Measurements from ENCODE around the gene UCK1. TPM values are rescaled to one million over a fixed set of nuclear protein-coding genes. Genes with fewer than 3 reads are reported as not detected.

The UCK1 gene
- total and polyA plus RNA-seq, 2 of the 13 experiments (the other 11 are each of a cell fraction or from before 2014, with no cell fraction given): 11.0 to 24.1 TPM

GRCh38 chr9:131502781-131503625 is 28.1 kb downstream of the UCK1 start, which contains the start of gene POMT1 (continued):
- TF ChIP-seq UBTF (CRISPR knock-in tag; IDR thresholded peaks at IDR 0.05): peak; percentile 91
- 0 out of 2 replicates have a peak, but pooled peaks have one; percentile 15 for TF ChIP-seq SP2 (CRISPR knock-in tag; IDR thresholded peaks at IDR 0.05)
- TF ChIP-seq GFI1 (CRISPR knock-in tag; IDR thresholded peaks at IDR 0.05; ENCODE audit: borderline replicate concordance): peak; percentile 76
- TF ChIP-seq HOXA5 (CRISPR knock-in tag; IDR thresholded peaks at IDR 0.05): no peak
- peak; percentile 92 for TF ChIP-seq HDAC1 (CRISPR knock-in tag; IDR thresholded peaks at IDR 0.05)
- peak; percentile 72; the same call in 1 of the 2 replicates for TF ChIP-seq IRF9 (CRISPR knock-in tag; IDR thresholded peaks at IDR 0.05; ENCODE audit: borderline replicate concordance)
- peak; percentile 61; the same call in 1 of the 2 replicates for TF ChIP-seq MYC (CRISPR knock-in tag; IDR thresholded peaks at IDR 0.05; ENCODE audit: borderline replicate concordance)
- TF ChIP-seq ZBTB33 (CRISPR knock-in tag; IDR thresholded peaks at IDR 0.05): 0 out of 2 replicates have a peak, but pooled peaks have one; percentile 40
- TF ChIP-seq RARA (CRISPR knock-in tag; IDR thresholded peaks at IDR 0.05): no peak; the same call in 1 of the 2 replicates
- no peak for TF ChIP-seq ATRX (CRISPR knock-in tag; IDR thresholded peaks at IDR 0.05; ENCODE audit: borderline replicate concordance)
- peak; percentile 53; the same call in 1 of the 2 replicates for TF ChIP-seq FOXC1 (CRISPR knock-in tag; IDR thresholded peaks at IDR 0.05; ENCODE audit: borderline replicate concordance)
- TF ChIP-seq POLR2AphosphoS2 (IDR thresholded peaks at IDR 0.05; ENCODE audit: low read depth, low read length): peak; percentile 95
- TF ChIP-seq HNF1A (IDR thresholded peaks at IDR 0.05; ENCODE audit: low read depth): no peak
- peak; percentile 70 for TF ChIP-seq HNF1A (CRISPR knock-in tag; IDR thresholded peaks at IDR 0.05; ENCODE audit: borderline replicate concordance)
- no peak for TF ChIP-seq RELA (CRISPR knock-in tag; IDR thresholded peaks at IDR 0.05)

Measured in HepG2 (cell line).